ENCODE results near the gene NOC3L.

The NOC3L gene

GRCh38 chr10:94310369-94310768, 52.4 kb downstream of the NOC3L start:
- H3K27ac ChIP-seq: no peak overlapping the region
- ChIA-PET POLR2A (ENCODE audit: low non-redundant PET) (no interaction called here), CTCF (no interaction called here)
- no peak for DNase-seq (ENCODE audit: low spot score)
- no peak for TF ChIP-seq CTCF (conservative IDR thresholded peaks at IDR 0.05; ENCODE audit: low read depth)

DNA sequence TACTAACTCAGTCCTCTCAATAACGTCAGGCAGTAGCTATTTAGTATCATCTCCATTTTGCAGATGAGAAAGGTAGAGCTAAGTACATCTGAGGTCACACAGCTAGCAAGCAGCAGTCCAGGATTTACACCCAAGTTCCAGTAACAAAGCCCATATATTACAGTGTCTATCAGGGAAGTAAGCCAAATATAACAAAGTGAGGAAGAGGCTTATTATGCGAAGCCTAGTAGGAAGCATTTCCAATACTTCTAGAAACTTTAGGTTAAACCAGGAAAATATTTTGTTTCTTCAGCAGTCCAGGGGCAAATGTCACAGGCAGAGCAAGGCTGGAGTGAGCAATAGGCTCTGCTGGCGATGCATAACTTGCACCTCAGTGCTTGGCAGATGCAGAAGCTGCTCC, 53.9 kb downstream of the NOC3L start:
- ChIA-PET POLR2A (ENCODE audit: low non-redundant PET) (no interaction called here), CTCF (no interaction called here)
- no peak for DNase-seq (ENCODE audit: low spot score)
- no peak overlapping the region for H3K27ac ChIP-seq
- TF ChIP-seq CTCF (conservative IDR thresholded peaks at IDR 0.05; ENCODE audit: low read depth): no peak

- no peak for TF ChIP-seq CTCF (conservative IDR thresholded peaks at IDR 0.05; ENCODE audit: low read depth)
- no peak overlapping the region for H3K27ac ChIP-seq
- ChIA-PET CTCF (no interaction called here), POLR2A (ENCODE audit: low non-redundant PET) (no interaction called here)
- DNase-seq (ENCODE audit: low spot score): no peak
Observed at GRCh38 chr10:94307046-94307615, 55.6 kb downstream of the NOC3L start.

- H3K27ac ChIP-seq: no peak overlapping the region
- ChIA-PET POLR2A (ENCODE audit: low non-redundant PET) (no interaction called here), CTCF (no interaction called here)
- TF ChIP-seq CTCF (conservative IDR thresholded peaks at IDR 0.05; ENCODE audit: low read depth): no peak
- no peak for DNase-seq (ENCODE audit: low spot score)
Observed at GRCh38 chr10:94303929-94304328, 58.8 kb downstream of the NOC3L start.

- ChIA-PET POLR2A (ENCODE audit: low non-redundant PET) (no interaction called here), CTCF (interaction anchor here (0.6 kb wide), 1 partner anchor 42 kb away, joined by 3 read pairs; no protein-coding TSS in a partner anchor)
- DNase-seq (ENCODE audit: low spot score): no peak
- no peak overlapping the region for H3K27ac ChIP-seq
- no peak for TF ChIP-seq CTCF (conservative IDR thresholded peaks at IDR 0.05; ENCODE audit: low read depth)
Observed at GRCh38 chr10:94300042-94300441, 62.7 kb downstream of the NOC3L start.

GRCh38 chr10:94299417-94299816, 63.3 kb downstream of the NOC3L start:
- CTCF ChIA-PET: interaction anchor here (0.6 to 1.5 kb wide), 3 partner anchors 12 to 41 kb away, joined by 3 read pairs; no protein-coding TSS in a partner anchor
- DNase-seq (ENCODE audit: low spot score): no peak
- POLR2A ChIA-PET (ENCODE audit: low non-redundant PET): no interaction called here
- TF ChIP-seq CTCF (conservative IDR thresholded peaks at IDR 0.05; ENCODE audit: low read depth): no peak
- H3K27ac ChIP-seq: no peak overlapping the region

DNA sequence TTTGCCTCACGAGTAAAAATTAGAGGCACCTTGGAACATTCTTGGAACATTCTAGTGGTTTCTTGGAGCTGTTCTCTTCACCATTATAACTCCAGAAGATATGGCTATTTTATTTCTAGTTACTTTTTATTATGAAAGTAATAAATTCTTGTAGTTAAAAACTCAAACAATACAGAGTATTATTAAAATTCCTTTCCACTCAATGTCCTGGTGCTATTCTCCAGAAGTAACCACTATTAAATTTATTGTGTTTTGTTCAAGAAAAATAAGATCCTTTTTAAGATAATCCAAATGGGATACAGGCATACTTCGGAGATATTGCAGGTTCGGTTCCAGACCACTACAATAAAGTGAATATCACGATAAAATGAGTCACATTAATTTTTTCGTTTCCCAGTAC, 68.6 kb downstream of the NOC3L start:
- TF ChIP-seq CTCF (conservative IDR thresholded peaks at IDR 0.05; ENCODE audit: low read depth): no peak
- POLR2A ChIA-PET (ENCODE audit: low non-redundant PET): no interaction called here
- CTCF ChIA-PET: no interaction called here
- no peak overlapping the region for H3K27ac ChIP-seq
- DNase-seq (ENCODE audit: low spot score): no peak
